Heart left ventricle (tissue), 16 donors: ENCODE measurements around the gene MPPE1. TPM values are rescaled to one million over a fixed set of nuclear protein-coding genes. Genes with fewer than 3 reads are reported as not detected.

Experiments used
- ATAC-seq, 4 donors: fragments of 200-7000 bp; cut with Tn5 transposase; one replicate each; pipeline ENCODE4 v1.9.1; 2020 to 2022; ENCODE audit warnings: moderate library complexity in 4 of 4, mild to moderate bottlenecking in 3 of 4, moderate number of reproducible peaks in 1 of 4
- DNase-seq, 5 donors: peaks; one replicate each; pipeline ENCODE4 v3.0.0-alpha.2; 2020
- H3K27ac ChIP-seq, 12 donors: fragments of 200-600 bp; sonication (generic) in 4 of 12; one replicate each; pipeline versions ENCODE4 v1.5.0 to v1.8.0; 2016 to 2022; ENCODE audit warnings: mild to moderate bottlenecking in 2 of 12
- H3K27me3 ChIP-seq, 9 donors: fragments of 200-600 bp; sonication (generic) in 2 of 9; one replicate each; pipeline versions ENCODE4 v1.5.1 to v1.8.0; 2016 to 2022; ENCODE audit warnings: mild to moderate bottlenecking in 3 of 9
- H3K36me3 ChIP-seq, 9 donors: fragments of 200-600 bp; sonication (generic) in 2 of 9; one replicate each; pipeline versions ENCODE4 v1.5.0 to v1.8.0; 2018 to 2022; ENCODE audit warnings: mild to moderate bottlenecking in 2 of 9
- H3K4me1 ChIP-seq, 12 donors: fragments of 200-600 bp; sonication (generic) in 4 of 12; one replicate each; pipeline versions ENCODE4 v1.5.0 to v1.8.0; 2016 to 2022; ENCODE audit warnings: mild to moderate bottlenecking in 3 of 12
- H3K4me3 ChIP-seq, 12 donors: fragments of 200-600 bp; sonication (generic) in 4 of 12; one replicate each; pipeline versions ENCODE4 v1.5.0 to v1.8.0; 2017 to 2022; ENCODE audit warnings: mild to moderate bottlenecking in 9 of 12, moderate library complexity in 4 of 12
- H3K9me3 ChIP-seq, 12 donors: fragments of 200-600 bp; sonication (generic) in 4 of 12; one replicate each; pipeline versions ENCODE4 v1.5.0 to v1.8.0; 2016 to 2022; ENCODE audit warnings: mild to moderate bottlenecking in 1 of 12
- POLR2A ChIP-seq, 2 donors: fragments of 450-650 bp; IDR thresholded peaks; one replicate each; pipeline ENCODE4 v1.6.1; 2017; ENCODE audit warnings: antibody characterized with exemption in 2 of 2, mild to moderate bottlenecking in 2 of 2, moderate library complexity in 2 of 2
- WGBS, 4 donors: extraction: QIAGEN DNeasy Blood & Tissue Kit in 2 of 4; methylation state at CpG; one replicate each; pipeline versions ENCODE4 v1.1.5 to v1.1.7; 2013 to 2018; 5-methylcytosine and 5-hydroxymethylcytosine counted together
- intact Hi-C, 10 donors: fragments of 100-400 bp; cut with DNase I; formaldehyde crosslinking; loops; one replicate each; pipeline versions ENCODE4 v1.11.1 to v1.14.2; 2022
- polyA plus RNA-seq, 2 donors: library from polyadenylated mRNA; stranded (reverse); fragments of 200-250 nt; gene quantifications; one replicate each; pipeline ENCODE4 v1.2.3, GENCODE V29; 2013
- total RNA-seq, 9 donors: library from RNA; depleted of rRNA in 2 of 9; stranded (reverse); fragments of >200 nt in 2 of 9; fragmentation: NEBNext Ultra II Directional in 3 of 9; extraction: Animal tissue kit (Norgen Biotek cat#: 25700) in 3 of 9; gene quantifications; one replicate each; pipeline versions ENCODE4 v1.1.0 to v1.2.4, GENCODE V29; 2016 to 2023
- TF ChIP-seq, protein P1 (sequence below), 12 donors: fragments of 200-600 bp; sonication (generic) in 4 of 12; IDR thresholded peaks; one replicate each; pipeline versions ENCODE4 v1.5.0 to v1.8.0; 2018 to 2022; ENCODE audit warnings: antibody characterized with exemption in 12 of 12, mild to moderate bottlenecking in 5 of 12
- donor health status: ischemic (EF 13 %, LVEDD 7.1; RV severe dilation, severe dysfunction).
- donor health status: healthy with polysubstance abuse.
- donor health status: DM: no; HTN: yes; CAD: no.
- donor health status: DM: no; HTN: no; CAD: no.
- donor health status: ischemic (EF 25% LVEDD 6.9; RV normal size, moderate dysfunction).
- donor health status: ischemic (EF 25% LVEDD 5.7; RV mildly dilated, moderate dysfunction).
- donor health status: healthy.
- donor health status: DM: yes; HTN: yes; CAD: no.
- donor health status: ischemic (EF 35%, LVEDD 5.7; RV mildly dilated, moderate dysfunction).
- donor health status: nonischemic (EF 11% LVEDD 7.7; RV severe dilation, severe dysfunction).
- donor health status: DM: yes; HTN: yes; CAD: no.
- donor health status: PGD.
- donor health status: ischemic (EF 29% LVEDD 5.4; RV normal size, mild dysfunction).
- donor health status: nonischemic (EF 23%, LVEDD 6.1; RV moderate dilation, normal function).

MPPE1 gene
- total and polyA plus RNA-seq, 11 donors = 17.8 to 45.5 (median 29.6) TPM

DNA sequence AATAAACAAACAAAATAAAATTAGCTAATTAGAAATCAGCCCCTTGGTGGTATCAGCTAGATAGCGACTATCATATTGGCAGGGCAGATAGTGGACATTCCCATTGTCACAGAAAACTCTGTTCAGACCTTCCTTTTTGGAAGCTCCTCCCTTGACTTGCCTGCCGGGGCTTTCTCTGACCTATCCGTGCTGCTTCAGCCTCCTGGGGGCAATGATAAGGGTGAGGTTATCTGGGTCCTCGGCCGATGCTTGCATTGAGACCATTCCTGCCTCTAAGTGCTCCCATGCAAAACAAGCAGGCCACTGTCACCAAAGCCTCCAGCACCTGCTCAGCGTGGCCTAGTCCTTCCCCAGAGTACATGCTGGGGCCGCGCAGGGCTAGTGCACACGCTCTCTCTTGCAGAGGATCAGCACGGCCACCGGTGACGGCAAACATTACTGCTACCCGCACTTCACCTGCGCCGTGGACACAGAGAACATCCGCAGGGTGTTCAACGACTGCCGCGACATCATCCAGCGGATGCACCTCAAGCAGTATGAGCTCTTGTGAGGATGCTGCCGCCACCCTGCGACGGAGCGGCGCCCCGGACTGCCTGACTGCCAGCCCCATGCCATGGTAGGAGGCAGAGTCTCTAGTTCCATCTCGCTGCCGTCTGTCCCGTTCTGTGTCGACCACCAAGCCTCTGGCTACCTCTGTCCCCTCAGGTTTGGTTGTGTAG is 27.4 kb downstream of the MPPE1 start:
- no peak for DNase-seq
- Histone ChIP-seq H3K27me3 (no peaks in the 10 kb centered on the region), H3K9me3 (no peaks in the 10 kb centered on the region), H3K4me3 (no peak overlapping the region), H3K4me1 (peaks cover 0 to 21% (median 0%) of the 10 kb centered on the region in 12 donors), H3K36me3 (peaks cover 0 to 49% (median 24%) of the 10 kb centered on the region in 9 donors), H3K27ac (no peak overlapping the region)
- TF ChIP-seq POLR2A (IDR thresholded peaks at IDR 0.05) = no peak
- TF ChIP-seq, protein P1, sequence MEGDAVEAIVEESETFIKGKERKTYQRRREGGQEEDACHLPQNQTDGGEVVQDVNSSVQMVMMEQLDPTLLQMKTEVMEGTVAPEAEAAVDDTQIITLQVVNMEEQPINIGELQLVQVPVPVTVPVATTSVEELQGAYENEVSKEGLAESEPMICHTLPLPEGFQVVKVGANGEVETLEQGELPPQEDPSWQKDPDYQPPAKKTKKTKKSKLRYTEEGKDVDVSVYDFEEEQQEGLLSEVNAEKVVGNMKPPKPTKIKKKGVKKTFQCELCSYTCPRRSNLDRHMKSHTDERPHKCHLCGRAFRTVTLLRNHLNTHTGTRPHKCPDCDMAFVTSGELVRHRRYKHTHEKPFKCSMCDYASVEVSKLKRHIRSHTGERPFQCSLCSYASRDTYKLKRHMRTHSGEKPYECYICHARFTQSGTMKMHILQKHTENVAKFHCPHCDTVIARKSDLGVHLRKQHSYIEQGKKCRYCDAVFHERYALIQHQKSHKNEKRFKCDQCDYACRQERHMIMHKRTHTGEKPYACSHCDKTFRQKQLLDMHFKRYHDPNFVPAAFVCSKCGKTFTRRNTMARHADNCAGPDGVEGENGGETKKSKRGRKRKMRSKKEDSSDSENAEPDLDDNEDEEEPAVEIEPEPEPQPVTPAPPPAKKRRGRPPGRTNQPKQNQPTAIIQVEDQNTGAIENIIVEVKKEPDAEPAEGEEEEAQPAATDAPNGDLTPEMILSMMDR (IDR thresholded peaks at IDR 0.05) = no peak
- WGBS, 4 donors = 83 to 86% (median 84%) methylated on average over 22 to 30 of the region's 30 CpGs
- intact Hi-C loops = no loop called here
- peak in 1 of 4 donors; percentile 12 for ATAC-seq

DNA sequence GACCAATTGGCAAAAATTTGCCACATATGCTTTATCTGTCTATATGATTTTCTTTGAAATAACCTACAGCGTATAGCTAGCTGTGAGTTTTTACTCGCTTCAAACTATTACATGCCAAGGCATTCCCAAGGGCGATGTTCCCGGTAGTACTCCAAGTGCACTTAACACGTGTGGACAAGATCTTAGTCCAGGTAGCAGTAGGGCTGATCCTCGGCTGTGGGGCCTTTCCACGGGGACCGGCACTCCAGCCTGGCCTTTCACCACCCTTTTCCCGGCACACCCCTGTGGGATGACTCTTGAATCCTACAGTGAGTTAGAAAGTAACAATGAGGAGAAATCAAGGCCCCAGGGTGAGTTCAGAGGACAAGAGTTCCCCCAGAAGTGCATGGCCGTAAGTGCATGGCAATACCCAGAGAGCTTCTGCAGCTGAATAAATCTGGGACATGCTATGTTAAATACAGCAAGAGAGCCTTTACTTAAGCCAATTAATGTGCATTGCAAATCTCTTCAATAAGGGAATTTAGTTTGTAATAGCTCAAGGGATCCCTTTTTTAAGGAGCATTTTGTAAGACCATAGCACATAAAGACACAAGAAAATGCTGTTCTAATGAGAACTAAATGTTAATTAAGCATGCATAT is 30.5 kb downstream of the MPPE1 start:
- TF ChIP-seq, protein P1 (IDR thresholded peaks at IDR 0.05) = no peak
- no peak for TF ChIP-seq POLR2A (IDR thresholded peaks at IDR 0.05)
- ATAC-seq (no peak), DNase-seq (no peak)
- Histone ChIP-seq H3K9me3 (peaks cover 0 to 6% (median 0%) of the 10 kb centered on the region in 12 donors), H3K36me3 (peaks cover 0 to 18% (median 3%) of the 10 kb centered on the region in 9 donors), H3K27ac (no peak overlapping the region), H3K27me3 (no peaks in the 10 kb centered on the region), H3K4me3 (no peak overlapping the region), H3K4me1 (peaks cover 0 to 6% (median 0%) of the 10 kb centered on the region in 12 donors)
- intact Hi-C loops = no loop called here
- WGBS, 4 donors = 89 to 91% (median 90%) methylated on average over 10 of the region's 10 CpGs

DNA sequence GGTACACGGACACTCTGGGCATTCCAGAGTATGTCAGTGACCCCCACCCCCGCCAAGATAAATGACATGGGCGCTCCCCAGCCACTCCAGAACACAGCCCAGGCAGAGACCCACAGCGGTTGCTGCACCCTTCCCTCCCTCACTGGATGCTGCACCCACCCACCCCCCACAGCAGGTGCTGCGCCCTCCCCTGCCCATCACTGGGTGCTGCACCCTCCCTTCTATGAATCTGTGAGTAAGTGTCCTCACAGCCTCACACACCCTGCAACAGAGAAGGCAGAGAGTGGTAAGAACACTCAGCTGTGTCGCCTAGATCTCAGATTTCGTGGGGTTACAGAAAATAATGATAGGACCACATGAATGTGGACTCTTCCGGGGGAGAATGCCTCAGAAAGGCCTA is 33.4 kb downstream of the MPPE1 start:
- Histone ChIP-seq H3K4me1 (peaks cover 0 to 6% (median 0%) of the 10 kb centered on the region in 12 donors), H3K36me3 (peaks cover 0 to 4% (median 0%) of the 10 kb centered on the region in 9 donors), H3K27ac (no peak overlapping the region), H3K9me3 (peaks cover 0 to 6% (median 0%) of the 10 kb centered on the region in 12 donors), H3K27me3 (no peaks in the 10 kb centered on the region), H3K4me3 (no peak overlapping the region)
- WGBS, 4 donors = 76 to 89% (median 85%) methylated on average over 8 of the region's 8 CpGs
- ATAC-seq = no peak
- intact Hi-C loops = loop anchor here in 4 of 10 donors (5.0 kb wide), 2 partner anchors 142 to 1022 kb away; no protein-coding TSS in a partner anchor
- DNase-seq = no peak
- TF ChIP-seq, protein P1 (IDR thresholded peaks at IDR 0.05) = no peak
- TF ChIP-seq POLR2A (IDR thresholded peaks at IDR 0.05) = no peak

DNA sequence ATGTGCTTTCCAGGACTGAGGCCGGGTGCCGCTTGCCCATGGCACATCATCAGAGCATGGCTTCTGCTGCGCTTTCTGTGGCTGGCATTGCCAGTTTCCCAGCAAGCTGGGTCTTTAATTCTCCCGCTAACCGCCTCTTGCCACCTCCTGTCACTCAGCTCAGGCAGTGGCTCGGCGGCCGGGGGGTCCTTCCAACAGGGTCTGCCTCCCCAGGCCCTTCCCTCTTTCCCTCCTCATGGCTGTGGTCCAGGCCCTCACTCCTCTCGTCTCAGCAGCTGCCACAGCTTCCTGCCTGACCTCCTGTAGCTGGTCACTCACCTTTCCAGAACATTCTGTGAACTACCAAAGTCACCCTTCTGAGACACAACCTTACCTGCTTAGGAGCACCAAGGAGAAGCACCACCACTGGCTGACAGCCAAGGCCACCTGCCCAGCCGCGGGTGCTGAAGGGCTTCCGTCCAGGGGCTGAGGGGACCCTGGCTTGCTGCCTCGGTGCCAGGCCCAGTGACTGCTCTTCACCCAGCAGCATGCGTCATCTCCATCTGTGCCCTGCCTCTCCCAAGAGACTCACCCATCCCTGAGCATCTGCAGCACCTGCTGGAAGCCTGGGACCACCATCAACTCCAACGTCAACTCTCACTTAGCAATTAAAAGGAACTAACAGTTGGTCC is 34.3 kb downstream of the MPPE1 start:
- Histone ChIP-seq H3K9me3 (peaks cover 0 to 6% (median 0%) of the 10 kb centered on the region in 12 donors), H3K36me3 (peaks cover 0 to 4% (median 0%) of the 10 kb centered on the region in 9 donors), H3K4me3 (no peak overlapping the region), H3K4me1 (peaks cover 0 to 6% (median 0%) of the 10 kb centered on the region in 12 donors), H3K27me3 (no peaks in the 10 kb centered on the region), H3K27ac (no peak overlapping the region)
- DNase-seq = no peak
- whole genome bisulfite sequencing, 4 donors = 78 to 87% (median 83%) methylated on average over 12 to 15 of the region's 15 CpGs
- TF ChIP-seq, protein P1 (IDR thresholded peaks at IDR 0.05) = no peak
- TF ChIP-seq POLR2A (IDR thresholded peaks at IDR 0.05) = no peak
- intact Hi-C loops = loop anchor here in 6 of 10 donors (2.0 to 5.0 kb wide), 3 partner anchors 141 to 1022 kb away; no protein-coding TSS in a partner anchor
- ATAC-seq = peak in 1 of 4 donors; percentile 7
